PC-3 (cell line): ENCODE results near the gene PRUNE2. TPM values are rescaled to one million over a fixed set of nuclear protein-coding genes. Genes with fewer than 3 reads are reported as not detected.
A peak's percentile ranks its signal among the peaks of the same experiment; 100 is the strongest.

ENCODE experiments used
- ATAC-seq: fragments of 200-7000 bp; cut with Tn5 transposase; 2 replicates; pipeline ENCODE4 v1.9.1; 2020; ENCODE audit warnings: mild to moderate bottlenecking, moderate library complexity
- BruUV-seq: library from RNA; stranded (reverse); fragments of 400-500 nt; replicated peaks from 2 replicates; lab custom pipeline; 2021; lab: Mats Ljungman, UMichigan
- CTCF ChIA-PET: fragments of 300-600 bp; sonication (Branson Sonifier 250); formaldehyde crosslinking; loops from one replicate; lab custom pipeline; 2022; ENCODE audit warnings: antibody characterized with exemption; lab: Charles Lee
- POLR2A ChIA-PET: fragments of 300-600 bp; sonication (Branson Sonifier 250); formaldehyde crosslinking; loops from one replicate; lab custom pipeline; 2022; ENCODE audit warnings: antibody characterized with exemption; ENCODE audit not compliant: unreplicated experiment; lab: Charles Lee
- DNase-seq: peaks from one replicate; pipeline ENCODE4 v3.0.0-alpha.2; 2015
- H2AFZ ChIP-seq: fragments of 300-600 bp; sonication (generic); 2 replicates; pipeline ENCODE4 v1.6.0; 2016; ENCODE audit warnings: antibody characterized with exemption, low read length
- H3F3A ChIP-seq: fragments of 300-600 bp; sonication (generic); one replicate; pipeline ENCODE4 v1.6.0; 2017; ENCODE audit warnings: antibody characterized with exemption, low read length, control low read depth, mild to moderate bottlenecking; ENCODE audit not compliant: unreplicated experiment
- H3K27ac ChIP-seq: fragments of 300-600 bp; sonication (generic); 2 replicates; pipeline ENCODE4 v1.5.1; 2016; ENCODE audit warnings: mild to moderate bottlenecking, low read length
- H3K27me3 ChIP-seq: fragments of 300-600 bp; sonication (generic); 2 replicates; pipeline ENCODE4 v1.6.1; 2016; ENCODE audit warnings: low read length, mixed read lengths
- H3K36me3 ChIP-seq: fragments of 300-600 bp; sonication (generic); 2 replicates; pipeline ENCODE4 v1.6.1; 2016; ENCODE audit warnings: low read depth, mixed run types, low read length, mixed read lengths
- H3K4me1 ChIP-seq: fragments of 300-600 bp; sonication (generic); 2 replicates; pipeline ENCODE4 v1.5.1; 2016; ENCODE audit warnings: low read length; ENCODE audit not compliant: insufficient read depth
- H3K4me2 ChIP-seq: fragments of 300-600 bp; sonication (generic); 2 replicates; pipeline ENCODE4 v1.6.0; 2016; ENCODE audit warnings: low read length
- H3K4me3 ChIP-seq: fragments of 300-600 bp; sonication (generic); 2 replicates; pipeline ENCODE4 v1.5.1; 2016; ENCODE audit warnings: mild to moderate bottlenecking, low read length, mixed read lengths
- H3K79me2 ChIP-seq: fragments of 300-600 bp; sonication (generic); 2 replicates; pipeline ENCODE4 v1.6.1; 2017; ENCODE audit warnings: low read length, mixed read lengths
- H3K9ac ChIP-seq: fragments of 300-600 bp; sonication (generic); 2 replicates; pipeline ENCODE4 v1.6.0; 2016; ENCODE audit warnings: mild to moderate bottlenecking, low read length
- H3K9me2 ChIP-seq: fragments of 300-600 bp; sonication (generic); replicated peaks from 2 replicates; pipeline ENCODE4 v1.6.1; 2016; ENCODE audit warnings: mixed run types, low read length, mixed read lengths
- H3K9me3 ChIP-seq: fragments of 300-600 bp; sonication (generic); 2 replicates; pipeline ENCODE4 v1.6.1; 2016; ENCODE audit warnings: low read length, mixed read lengths
- H4K20me1 ChIP-seq: fragments of 300-600 bp; sonication (generic); 2 replicates; pipeline ENCODE4 v1.6.1; 2016; ENCODE audit warnings: low read length, mixed read lengths
- CTCF ChIP-seq: fragments of 300-600 bp; sonication (generic); conservative IDR thresholded peaks from 2 replicates; pipeline ENCODE4 v1.5.1; 2017; ENCODE audit warnings: antibody characterized with exemption, low read depth, mild to moderate bottlenecking, low read length
- EZH2 ChIP-seq: fragments of 300-600 bp; sonication (generic); IDR thresholded peaks from one replicate; pipeline ENCODE4 v1.6.1; 2017; ENCODE audit warnings: antibody characterized with exemption, mild to moderate bottlenecking, low read length; ENCODE audit not compliant: unreplicated experiment
- EZH2phosphoT487 ChIP-seq: fragments of 300-600 bp; sonication (generic); IDR thresholded peaks from 2 replicates; pipeline ENCODE4 v1.6.1; 2018; ENCODE audit warnings: mild to moderate bottlenecking, antibody characterized with exemption, low read length, borderline replicate concordance
- intact Hi-C: fragments of 100-400 bp; cut with micrococcal nuclease; formaldehyde crosslinking; loops from 2 replicates; pipeline ENCODE4 v1.9.0; 2023
- total RNA-seq: library from RNA; depleted of rRNA; stranded (reverse); fragments of >200 nt; gene quantifications from 2 replicates; pipeline ENCODE4 v1.2.3, GENCODE V29; 2014

Gene PRUNE2
- total RNA-seq, 1 experiment from 2014 or later = not detected

DNA sequence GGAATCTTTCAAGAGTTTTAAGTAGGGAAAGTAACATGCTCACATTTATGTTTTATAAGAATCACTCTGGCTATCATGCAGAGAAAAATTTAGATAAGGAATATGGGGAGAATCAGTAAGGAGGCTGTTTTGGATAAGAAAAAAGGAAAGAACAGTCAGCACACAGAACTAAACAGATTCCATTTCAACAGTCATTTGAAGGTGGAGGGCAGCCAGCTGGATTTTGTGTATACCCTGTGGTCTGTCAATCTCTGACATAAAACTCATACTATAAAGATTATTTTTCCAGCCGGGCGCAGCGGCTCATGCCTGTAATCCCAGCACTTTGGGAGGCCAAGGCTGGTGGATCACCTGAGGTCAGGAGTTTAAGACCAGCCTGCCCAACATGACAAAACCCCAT lies 77.5 kb downstream of the PRUNE2 start:
- ChIA-PET POLR2A (no interaction called here), CTCF (no interaction called here)
- DNase-seq = no peak
- Histone ChIP-seq H3F3A (no peaks in the 10 kb centered on the region), H3K9me2 (no peaks in the 10 kb centered on the region), H3K36me3 (no peaks in the 10 kb centered on the region), H3K27me3 (no peaks in the 10 kb centered on the region), H3K27ac (no peak overlapping the region), H2AFZ (no peak overlapping the region), H3K79me2 (no peaks in the 10 kb centered on the region), H3K9ac (no peak overlapping the region), H3K9me3 (no peaks in the 10 kb centered on the region), H3K4me3 (no peak overlapping the region), H3K4me1 (no peaks in the 10 kb centered on the region; the same call in 1 of the 2 replicates), H3K4me2 (no peak overlapping the region), H4K20me1 (no peaks in the 10 kb centered on the region)
- TF ChIP-seq EZH2phosphoT487 = no peak
- TF ChIP-seq EZH2 = no peak
- TF ChIP-seq CTCF = no peak
- no peak for ATAC-seq
- no TSS peak for BruUV-seq
- intact Hi-C loops = no loop called here

DNA sequence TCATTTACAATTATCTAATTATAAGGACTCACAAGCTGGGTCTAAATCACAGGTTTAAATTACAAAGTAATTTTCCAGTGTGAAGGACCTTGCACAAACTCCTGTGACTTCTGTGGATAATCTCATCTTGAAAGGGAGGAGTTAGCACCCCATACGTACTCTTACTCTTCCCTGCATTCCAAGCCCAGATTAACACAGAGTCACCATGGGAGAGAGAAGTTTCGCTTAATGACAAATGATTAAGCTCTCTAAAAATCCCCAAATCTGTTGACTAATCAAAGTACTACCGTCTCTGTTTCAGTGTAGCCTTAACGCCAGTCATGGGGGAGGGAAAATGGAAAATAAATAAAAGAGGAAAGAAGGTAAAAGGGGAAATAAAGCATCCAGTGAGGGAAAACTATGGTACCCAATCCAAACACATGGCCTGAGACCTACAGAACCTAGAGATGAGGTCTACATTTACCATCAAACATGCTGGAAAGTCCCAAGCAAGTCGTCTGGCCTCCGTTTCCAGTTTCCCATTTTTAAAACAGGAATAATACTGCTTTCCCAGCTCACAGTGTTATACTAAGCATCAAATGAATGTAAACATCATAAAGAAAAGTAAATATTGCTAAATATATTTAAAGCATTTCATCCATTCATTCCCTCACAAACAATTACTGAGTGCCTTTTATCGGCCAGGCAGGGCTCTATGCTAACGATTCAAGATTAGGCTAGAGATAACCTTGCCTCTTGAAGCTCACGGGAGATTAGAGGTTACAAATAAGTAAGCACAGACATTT lies 78.4 kb downstream of the PRUNE2 start:
- Histone ChIP-seq H3K4me2 (no peak overlapping the region), H3K79me2 (no peaks in the 10 kb centered on the region), H2AFZ (no peak overlapping the region), H3K4me1 (no peaks in the 10 kb centered on the region; the same call in 1 of the 2 replicates), H3F3A (no peaks in the 10 kb centered on the region), H3K36me3 (no peaks in the 10 kb centered on the region), H3K9me3 (no peaks in the 10 kb centered on the region), H3K27me3 (no peaks in the 10 kb centered on the region), H3K4me3 (no peak overlapping the region), H4K20me1 (no peaks in the 10 kb centered on the region), H3K9me2 (no peaks in the 10 kb centered on the region), H3K27ac (no peak overlapping the region), H3K9ac (no peak overlapping the region)
- ATAC-seq (no peak; the same call in 1 of the 2 replicates), DNase-seq (peak; percentile 4)
- ChIA-PET CTCF (no interaction called here), POLR2A (no interaction called here)
- TF ChIP-seq EZH2 (no peak), CTCF (no peak), EZH2phosphoT487 (no peak)
- BruUV-seq = no TSS peak
- intact Hi-C loops = no loop called here

- ATAC-seq (no peak), DNase-seq (no peak)
- Histone ChIP-seq H3K4me2 (no peak overlapping the region), H4K20me1 (no peaks in the 10 kb centered on the region), H3K4me3 (no peak overlapping the region), H3K9ac (no peak overlapping the region), H3K9me2 (no peaks in the 10 kb centered on the region), H3K36me3 (no peaks in the 10 kb centered on the region), H3K27me3 (no peaks in the 10 kb centered on the region), H3K4me1 (peaks cover 21% of the 10 kb centered on the region), H3F3A (peaks cover 6% of the 10 kb centered on the region), H2AFZ (no peak overlapping the region), H3K9me3 (no peaks in the 10 kb centered on the region), H3K79me2 (no peaks in the 10 kb centered on the region), H3K27ac (no peak overlapping the region)
- ChIA-PET CTCF (no interaction called here), POLR2A (no interaction called here)
- no TSS peak for BruUV-seq
- intact Hi-C loops = no loop called here
- TF ChIP-seq EZH2phosphoT487 (no peak), CTCF (no peak), EZH2 (no peak)
These were observed 85.5 kb downstream of the PRUNE2 start for GRCh38 chr9:76820431-76820830.
